Kidney (tissue), 14 donors: ENCODE data around the gene GLRX3. TPM values are rescaled to one million over a fixed set of nuclear protein-coding genes. Genes with fewer than 3 reads are reported as not detected.

ENCODE experiments used
- DNase-seq, 5 donors: peaks; one replicate each; pipeline ENCODE4 v3.0.0-alpha.2; 2013 to 2020
- FAIRE-seq: peaks from 2 replicates; lab custom pipeline; 2012; peaks lifted over from hg19 to GRCh38; lab: Jason Lieb, UNC
- H3K27ac ChIP-seq, 2 donors: one replicate each; pipeline ENCODE4 v1.7.0; 2013; ENCODE audit warnings: low read depth in 2 of 2, low read length in 2 of 2, inconsistent platforms in 1 of 2
- H3K27me3 ChIP-seq: one replicate; pipeline ENCODE4 v1.7.1; 2013; ENCODE audit warnings: low read length, inconsistent platforms; ENCODE audit not compliant: control insufficient read depth, insufficient read depth
- H3K36me3 ChIP-seq, 3 donors: one replicate each; pipeline versions ENCODE4 v1.7.0 to v1.7.1; 2013; ENCODE audit warnings: low read length in 3 of 3, control low read depth in 1 of 3, inconsistent platforms in 1 of 3; ENCODE audit not compliant: insufficient read depth in 3 of 3, control insufficient read depth in 2 of 3
- H3K4me1 ChIP-seq, 3 donors: one replicate each; pipeline versions ENCODE4 v1.7.0 to v1.7.1; 2013; ENCODE audit warnings: low read length in 3 of 3, inconsistent platforms in 1 of 3, low read depth in 1 of 3; ENCODE audit not compliant: control insufficient read depth in 2 of 3, insufficient read depth in 2 of 3
- H3K4me3 ChIP-seq, 3 donors: one replicate each; pipeline versions ENCODE4 v1.7.0 to v1.8.1; 2013; ENCODE audit warnings: low read length in 3 of 3, control low read depth in 1 of 3, inconsistent platforms in 1 of 3
- H3K9ac ChIP-seq, 3 donors: one replicate each; pipeline versions ENCODE4 v1.7.0 to v1.7.1; 2013; ENCODE audit warnings: low read length in 3 of 3, control low read depth in 1 of 3, inconsistent platforms in 1 of 3
- H3K9me3 ChIP-seq, 3 donors: one replicate each; pipeline versions ENCODE4 v1.7.0 to v1.7.1; 2013; ENCODE audit warnings: low read length in 3 of 3, control low read depth in 1 of 3, inconsistent platforms in 1 of 3; ENCODE audit not compliant: control insufficient read depth in 2 of 3, insufficient read depth in 1 of 3
- intact Hi-C: fragments of 100-400 bp; cut with DNase I; formaldehyde crosslinking; loops from one replicate; pipeline ENCODE4 v1.11.1; 2022
- polyA plus RNA-seq: library from polyadenylated mRNA; stranded (reverse); fragments of 350-450 nt; fragmentation: Illumina TruSeq; extraction: RNeasy Lipid Tissue Mini Kit (QIAGEN cat#74804); gene quantifications from one replicate; pipeline ENCODE4 v1.2.3, GENCODE V29; 2014; ENCODE audit warnings: low read depth, low replicate concordance; ENCODE audit not compliant: insufficient read depth
- total RNA-seq: library from RNA; stranded (reverse); fragmentation: NEBNext Ultra II Directional; extraction: Animal tissue kit (Norgen Biotek cat#: 25700); gene quantifications from one replicate; pipeline ENCODE4 v1.2.1, GENCODE V29; 2021
- TF ChIP-seq, protein P1 (sequence below): IDR thresholded peaks from 3 replicates; pipeline ENCODE4 v1.5.1; 2012; ENCODE audit warnings: mild to moderate bottlenecking, moderate library complexity, borderline replicate concordance; ENCODE audit not compliant: insufficient read depth; ENCODE audit errors: extremely low read depth
- donor health status: control.
- donor health status: control.
- donor health status: control.
- donor health status: control.
- donor health status: control.
- donor health status: DM: yes; HTN: yes; CAD: no.
- donor health status: Normal renal cell carcinoma (clear cell type).

The GLRX3 gene
- total and polyA plus RNA-seq, 2 donors from 2014 or later, result 52.5 to 70.4 TPM

DNA sequence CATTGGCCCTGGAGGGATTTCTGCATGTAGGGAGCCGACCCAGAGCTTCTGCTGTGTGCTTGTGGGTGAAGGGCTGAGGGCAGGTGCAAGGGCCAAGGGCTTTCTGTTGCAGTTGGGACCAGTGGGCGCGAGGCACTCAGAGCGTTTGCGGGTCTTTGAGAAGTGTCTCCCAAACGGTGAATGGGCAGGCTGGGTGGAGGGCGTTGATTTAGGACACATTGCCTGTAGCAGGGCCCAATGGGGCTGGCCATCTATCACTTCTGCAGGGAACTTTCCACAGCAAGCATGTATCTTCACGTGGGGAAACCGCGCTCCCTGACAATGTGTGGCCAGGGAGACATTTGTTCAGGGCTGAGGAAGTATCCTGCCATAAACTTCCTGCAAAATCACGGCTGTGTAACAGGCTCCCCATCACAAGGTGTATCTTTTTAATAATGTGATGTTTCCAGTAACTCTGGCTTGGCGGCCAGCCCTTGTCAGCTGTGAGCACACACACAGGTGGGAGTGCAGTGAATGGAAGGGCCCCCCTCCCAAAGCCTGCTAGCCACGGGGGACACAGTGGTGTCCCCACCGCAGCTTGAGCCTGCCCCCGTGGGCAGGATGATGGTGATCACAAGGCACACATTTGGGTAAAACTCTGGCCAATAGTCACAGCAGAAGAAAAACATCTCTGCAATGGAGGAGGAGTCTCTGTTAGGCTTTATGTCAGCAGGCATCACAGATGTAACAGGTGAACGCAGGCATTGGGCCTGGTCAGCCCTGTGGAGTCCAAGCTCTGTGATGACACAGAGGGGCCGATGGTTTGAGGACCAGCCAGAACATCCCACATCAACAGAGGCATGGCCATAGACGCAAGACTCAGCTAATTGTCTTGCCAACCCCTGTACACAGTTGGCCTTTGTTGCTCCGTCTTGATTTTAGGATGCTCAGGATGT lies 84.3 kb downstream of the GLRX3 start:
- DNase-seq, result peak in 1 of 5 donors; percentile 15
- H3K9ac ChIP-seq, result no peak overlapping the region
- no peaks in the 10 kb centered on the region for H3K36me3 ChIP-seq
- FAIRE-seq, result no peak
- no peaks in the 10 kb centered on the region for H3K9me3 ChIP-seq
- no peak overlapping the region for H3K4me3 ChIP-seq
- H3K27ac ChIP-seq, result no peak overlapping the region
- H3K4me1 ChIP-seq, result no peaks in the 10 kb centered on the region
- TF ChIP-seq, protein P1, sequence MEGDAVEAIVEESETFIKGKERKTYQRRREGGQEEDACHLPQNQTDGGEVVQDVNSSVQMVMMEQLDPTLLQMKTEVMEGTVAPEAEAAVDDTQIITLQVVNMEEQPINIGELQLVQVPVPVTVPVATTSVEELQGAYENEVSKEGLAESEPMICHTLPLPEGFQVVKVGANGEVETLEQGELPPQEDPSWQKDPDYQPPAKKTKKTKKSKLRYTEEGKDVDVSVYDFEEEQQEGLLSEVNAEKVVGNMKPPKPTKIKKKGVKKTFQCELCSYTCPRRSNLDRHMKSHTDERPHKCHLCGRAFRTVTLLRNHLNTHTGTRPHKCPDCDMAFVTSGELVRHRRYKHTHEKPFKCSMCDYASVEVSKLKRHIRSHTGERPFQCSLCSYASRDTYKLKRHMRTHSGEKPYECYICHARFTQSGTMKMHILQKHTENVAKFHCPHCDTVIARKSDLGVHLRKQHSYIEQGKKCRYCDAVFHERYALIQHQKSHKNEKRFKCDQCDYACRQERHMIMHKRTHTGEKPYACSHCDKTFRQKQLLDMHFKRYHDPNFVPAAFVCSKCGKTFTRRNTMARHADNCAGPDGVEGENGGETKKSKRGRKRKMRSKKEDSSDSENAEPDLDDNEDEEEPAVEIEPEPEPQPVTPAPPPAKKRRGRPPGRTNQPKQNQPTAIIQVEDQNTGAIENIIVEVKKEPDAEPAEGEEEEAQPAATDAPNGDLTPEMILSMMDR, result no peak
- no peaks in the 10 kb centered on the region for H3K27me3 ChIP-seq
- intact Hi-C loops, result no loop called here

DNA sequence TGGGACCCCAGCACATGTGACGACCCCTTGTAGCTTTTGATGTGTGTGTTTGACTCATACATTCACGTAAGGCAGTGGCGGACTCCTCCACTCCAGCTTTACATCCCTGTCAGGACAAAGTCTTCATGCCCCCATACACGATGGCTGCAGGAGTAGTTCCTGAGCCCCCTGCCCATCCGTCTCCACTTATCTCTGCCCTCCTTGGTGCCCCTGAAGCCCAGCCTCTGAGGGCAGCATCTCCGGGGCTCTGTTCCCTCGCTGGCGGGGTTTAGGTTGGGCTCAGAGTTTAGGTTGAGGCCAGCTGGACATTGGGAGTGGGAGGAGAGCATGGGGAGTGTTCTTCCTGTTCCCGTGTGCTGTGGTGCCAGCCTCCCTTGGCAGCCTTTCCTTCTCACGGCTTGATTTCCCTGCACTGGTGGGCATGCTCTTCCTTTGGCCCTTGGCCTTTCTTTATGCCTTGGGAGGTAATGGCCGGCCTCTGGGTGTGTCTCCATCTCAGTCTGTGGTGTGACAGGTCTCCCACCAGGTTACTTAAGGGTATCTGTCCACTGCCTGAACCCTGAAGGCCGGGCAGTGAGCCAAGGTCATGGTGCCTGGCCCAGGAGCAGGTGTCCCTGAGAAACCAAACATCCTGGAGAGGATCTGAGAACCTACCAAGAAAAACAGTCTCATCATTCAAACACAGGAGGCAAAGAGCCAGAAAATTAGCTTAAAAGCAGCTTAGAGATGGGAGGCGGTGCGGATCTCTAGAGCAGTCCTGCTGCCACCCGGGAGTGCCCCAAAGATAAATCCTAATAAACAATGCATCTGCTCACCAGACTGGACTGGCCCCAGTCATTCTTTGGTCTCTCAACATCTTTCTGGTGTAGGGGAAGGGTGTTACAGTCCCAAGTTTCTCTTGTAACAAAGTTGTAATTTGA lies 85.5 kb downstream of the GLRX3 start:
- no peak overlapping the region for H3K4me3 ChIP-seq

DNA sequence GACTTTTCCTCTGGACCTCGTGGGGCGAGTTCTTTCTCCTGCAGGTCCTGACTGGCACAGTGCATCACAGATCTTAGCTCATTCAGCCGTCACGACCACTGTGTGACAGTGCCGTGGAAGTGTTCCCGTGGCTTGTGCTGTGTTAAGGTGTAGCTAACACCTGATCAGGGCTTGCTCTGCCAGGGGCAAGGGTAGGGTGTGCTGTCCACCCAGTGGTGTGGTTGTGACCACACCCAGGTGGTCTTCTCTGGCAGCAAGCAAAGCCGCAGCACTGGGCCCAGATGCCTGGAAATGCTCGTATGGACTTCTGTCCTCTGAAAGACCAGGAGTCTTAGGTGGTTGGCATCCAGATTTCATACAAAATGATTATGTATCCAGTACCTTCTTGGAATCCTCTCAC lies 86.2 kb downstream of the GLRX3 start:
- intact Hi-C loops, result no loop called here
- Histone ChIP-seq H3K27me3 (no peaks in the 10 kb centered on the region), H3K4me1 (no peaks in the 10 kb centered on the region), H3K36me3 (no peaks in the 10 kb centered on the region), H3K9me3 (peaks cover 0 to 4% (median 4%) of the 10 kb centered on the region in 3 donors), H3K9ac (no peak overlapping the region), H3K27ac (no peak overlapping the region), H3K4me3 (no peak overlapping the region)
- FAIRE-seq (no peak), DNase-seq (peak in 1 of 5 donors; percentile 2)
- TF ChIP-seq, protein P1, result no peak

More for the DNA sequence above, 85.5 kb downstream of the GLRX3 start:
- Histone ChIP-seq H3K4me1 (no peaks in the 10 kb centered on the region), H3K36me3 (no peaks in the 10 kb centered on the region), H3K27ac (no peak overlapping the region), H3K27me3 (no peaks in the 10 kb centered on the region), H3K9ac (no peak overlapping the region), H3K9me3 (no peaks in the 10 kb centered on the region)
- intact Hi-C loops, result no loop called here
- DNase-seq (peak in 1 of 5 donors; percentile 4), FAIRE-seq (no peak)
- TF ChIP-seq, protein P1, result no peak
